ENCODE data around the gene MAGEA4. TPM values are rescaled to one million over a fixed set of nuclear protein-coding genes. Genes with fewer than 3 reads are reported as not detected.

The MAGEA4 gene
- total and polyA plus RNA-seq, 10 of the 15 experiments (the other 5 are each of a cell fraction or from before 2014, with no cell fraction given), result not detected

DNA sequence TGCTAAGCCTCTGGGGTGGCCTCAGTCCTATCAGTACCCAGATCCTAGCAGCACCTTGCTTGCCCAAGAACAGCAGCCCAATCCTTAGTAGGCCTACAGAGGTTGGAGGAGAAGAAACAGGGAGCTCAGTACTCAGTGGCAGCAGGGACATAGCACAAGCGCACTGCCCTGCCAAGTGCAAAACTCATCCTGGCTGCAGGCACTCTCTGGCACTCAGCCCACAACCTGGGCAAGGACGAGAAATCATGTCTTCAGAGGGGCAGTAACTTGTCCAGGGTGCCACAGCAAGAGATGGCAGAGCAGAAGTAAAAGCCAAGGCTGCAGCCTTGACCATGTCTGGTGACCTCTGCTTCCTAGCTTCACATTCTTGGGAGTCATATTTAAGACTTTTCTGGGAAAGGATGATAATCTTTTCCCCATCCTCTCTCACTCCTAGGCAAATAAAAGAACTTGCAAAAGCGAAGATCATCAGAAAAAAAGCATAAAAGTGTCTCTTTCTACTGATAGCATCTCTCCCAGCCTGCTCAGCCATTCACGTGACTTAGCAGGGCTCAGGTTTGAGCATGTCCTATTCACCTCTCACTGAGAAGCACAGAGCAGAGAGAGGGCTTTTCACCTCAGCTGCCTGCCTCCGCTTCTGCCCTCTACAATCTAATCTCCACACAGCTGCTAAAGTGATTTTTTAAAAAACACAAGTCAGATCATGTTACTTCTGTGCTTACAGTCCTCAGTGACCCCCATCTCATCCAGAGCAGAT is 37.2 kb upstream of the MAGEA4 start:
- H3K4me2 ChIP-seq (ENCODE audit: control insufficient read depth, insufficient read depth), result no peak overlapping the region
- H3K36me3 ChIP-seq (ENCODE audit: control insufficient read depth in 2 of 2, insufficient read depth in 2 of 2, low read length in 1 of 2), result no peaks in the 10 kb centered on the region
- WGBS (ENCODE audit: insufficient coverage, insufficient replicate concordance, low lambda C conversion rate, missing lambda C conversion rate), result 22% methylated on average over 5 of the region's 5 CpGs
- no peaks in the 10 kb centered on the region for H3K27me3 ChIP-seq (replicated peaks in 1 of 2; ENCODE audit: control insufficient read depth in 2 of 2, insufficient read depth in 2 of 2, low read length in 1 of 2)
- no peak overlapping the region for H2AFZ ChIP-seq (ENCODE audit: control insufficient read depth, low read depth, low read length)
- H3K4me1 ChIP-seq (ENCODE audit: control insufficient read depth, insufficient read depth, low read length), result no peaks in the 10 kb centered on the region
- RAD21 ChIA-PET (ENCODE audit: unreplicated experiment), result no interaction called here
- H3K27ac ChIP-seq (ENCODE audit: control insufficient read depth, insufficient read depth), result no peak overlapping the region
- FAIRE-seq (no peak), DNase-seq (ENCODE audit: low read depth, low spot score) (no peak), ATAC-seq (no peak)
- H3K9ac ChIP-seq (ENCODE audit: control insufficient read depth, insufficient read depth, low read length), result no peak overlapping the region
- TF ChIP-seq HDGF (IDR thresholded peaks at IDR 0.05) (no peak), POU2F2 (IDR thresholded peaks at IDR 0.05; ENCODE audit: borderline replicate concordance, low read depth, low read length) (no peak)
- TF ChIP-seq, protein P1, sequence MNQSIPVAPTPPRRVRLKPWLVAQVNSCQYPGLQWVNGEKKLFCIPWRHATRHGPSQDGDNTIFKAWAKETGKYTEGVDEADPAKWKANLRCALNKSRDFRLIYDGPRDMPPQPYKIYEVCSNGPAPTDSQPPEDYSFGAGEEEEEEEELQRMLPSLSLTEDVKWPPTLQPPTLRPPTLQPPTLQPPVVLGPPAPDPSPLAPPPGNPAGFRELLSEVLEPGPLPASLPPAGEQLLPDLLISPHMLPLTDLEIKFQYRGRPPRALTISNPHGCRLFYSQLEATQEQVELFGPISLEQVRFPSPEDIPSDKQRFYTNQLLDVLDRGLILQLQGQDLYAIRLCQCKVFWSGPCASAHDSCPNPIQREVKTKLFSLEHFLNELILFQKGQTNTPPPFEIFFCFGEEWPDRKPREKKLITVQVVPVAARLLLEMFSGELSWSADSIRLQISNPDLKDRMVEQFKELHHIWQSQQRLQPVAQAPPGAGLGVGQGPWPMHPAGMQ (IDR thresholded peaks at IDR 0.05; ENCODE audit: borderline replicate concordance), result no peak
- TF ChIP-seq, protein P2, sequence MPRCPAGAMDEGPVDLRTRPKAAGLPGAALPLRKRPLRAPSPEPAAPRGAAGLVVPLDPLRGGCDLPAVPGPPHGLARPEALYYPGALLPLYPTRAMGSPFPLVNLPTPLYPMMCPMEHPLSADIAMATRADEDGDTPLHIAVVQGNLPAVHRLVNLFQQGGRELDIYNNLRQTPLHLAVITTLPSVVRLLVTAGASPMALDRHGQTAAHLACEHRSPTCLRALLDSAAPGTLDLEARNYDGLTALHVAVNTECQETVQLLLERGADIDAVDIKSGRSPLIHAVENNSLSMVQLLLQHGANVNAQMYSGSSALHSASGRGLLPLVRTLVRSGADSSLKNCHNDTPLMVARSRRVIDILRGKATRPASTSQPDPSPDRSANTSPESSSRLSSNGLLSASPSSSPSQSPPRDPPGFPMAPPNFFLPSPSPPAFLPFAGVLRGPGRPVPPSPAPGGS (IDR thresholded peaks at IDR 0.05; ENCODE audit: borderline replicate concordance, insufficient read depth, low read depth, low read length, poor library complexity, severe bottlenecking), result no peak
- no TSS peak for BruUV-seq (replicated peaks)
- no peak overlapping the region for H3K4me3 ChIP-seq
- in situ Hi-C loops (cut with MboI), result no loop called here
- no peaks in the 10 kb centered on the region for H4K20me1 ChIP-seq (ENCODE audit: control insufficient read depth, insufficient read depth)
- no peaks in the 10 kb centered on the region for H3K79me2 ChIP-seq (ENCODE audit: control insufficient read depth, insufficient read depth, low read length)
- intact Hi-C loops (cut with micrococcal nuclease; ENCODE audit: unreplicated experiment), result no loop called here
- POLR2A ChIA-PET, result no interaction called here
- SMC1A ChIA-PET (ENCODE audit: uncharacterized antibody, unreplicated experiment), result no interaction called here
- H3K9me3 ChIP-seq (replicated peaks; ENCODE audit: control insufficient read depth, insufficient read depth, low read length), result no peaks in the 10 kb centered on the region
- CTCF ChIA-PET, result no interaction called here
